Measurements from ENCODE around the gene TMEM108.

DNA sequence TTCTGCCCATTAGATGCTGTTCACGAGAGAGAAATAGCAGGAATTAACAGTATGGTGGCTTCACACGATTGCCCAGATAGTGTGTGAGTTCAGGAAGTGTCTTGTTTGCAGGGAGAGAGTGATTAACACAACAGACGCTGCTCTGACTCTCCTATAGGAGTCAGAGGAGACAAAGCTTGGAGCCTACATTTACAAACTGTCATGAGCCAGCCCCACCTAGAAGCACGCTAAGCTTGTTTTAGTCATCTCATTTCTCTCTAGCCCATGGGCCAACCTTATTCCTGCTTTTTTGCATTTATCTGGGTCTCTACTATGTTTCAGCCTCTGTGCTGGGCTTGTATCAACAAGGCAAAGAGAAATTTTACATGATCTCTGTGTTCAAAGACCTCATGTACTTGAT lies 233.3 kb downstream of the TMEM108 start:
- TF ChIP-seq CTCF (IDR thresholded peaks at IDR 0.05) = no peak
- no peak for TF ChIP-seq POLR2A (IDR thresholded peaks at IDR 0.05)

Measured in heart left ventricle (tissue), 13 donors.